ENCODE results near the gene OR52D1.

OR52D1 gene

GRCh38 chr11:5488385-5488784, at the start of gene OR52D1:
TSS of gene OR52D1 (plus strand) at chr11:5488685. CDS start at chr11:5488707, 22 bp downstream.
- intact Hi-C loops (cut with DNase I): no loop called here

GRCh38 chr11:5441414-5441813, 47.1 kb upstream of the OR52D1 start, which contains the start of gene OR51I1:
TSS of gene OR51I1 (minus strand) at chr11:5441514. CDS start at chr11:5441514, 0 bp downstream.
- intact Hi-C loops (cut with DNase I): no loop called here
- DNase-seq: no peak

More at GRCh38 chr11:5488385-5488784, at the start of gene OR52D1:
- no peak for DNase-seq

- intact Hi-C loops (cut with DNase I): no loop called here
- no peak for DNase-seq
Observed at GRCh38 chr11:5443835-5444393, 44.6 kb upstream of the OR52D1 start.

- no peak for DNase-seq
- intact Hi-C loops (cut with DNase I): no loop called here
Observed at GRCh38 chr11:5449023-5449422, 39.5 kb upstream of the OR52D1 start, which contains the start of gene OR51I2. TSS of gene OR51I2 (plus strand) at chr11:5449323. CDS start at chr11:5453489, 4,166 bp downstream.

GRCh38 chr11:5449432-5449831, 39.1 kb upstream of the OR52D1 start:
- no peak for DNase-seq
- intact Hi-C loops (cut with DNase I): no loop called here

- peak in 2 of 10 donors; percentile 57 to 71 for DNase-seq
- intact Hi-C loops (cut with DNase I): no loop called here
Observed at GRCh38 chr11:5460983-5461621, 27.4 kb upstream of the OR52D1 start.

GRCh38 chr11:5467527-5467926, 21.0 kb upstream of the OR52D1 start:
- no peak for DNase-seq
- intact Hi-C loops (cut with DNase I): no loop called here

GRCh38 chr11:5473921-5474320, 14.6 kb upstream of the OR52D1 start:
- intact Hi-C loops (cut with DNase I): no loop called here
- no peak for DNase-seq

GRCh38 chr11:5476186-5476819, 12.2 kb upstream of the OR52D1 start:
- intact Hi-C loops (cut with DNase I): loop anchor here (1.0 kb wide), 1 partner anchor 332 kb away; the partner anchor contains the start of gene OR52N2
- peak in 3 of 10 donors; percentile 7 to 35 (median 28) for DNase-seq

GRCh38 chr11:5486003-5486402, 2.5 kb upstream of the OR52D1 start:
- no peak for DNase-seq
- intact Hi-C loops (cut with DNase I): no loop called here

GRCh38 chr11:5486421-5486820, 2.1 kb upstream of the OR52D1 start:
- intact Hi-C loops (cut with DNase I): no loop called here

GRCh38 chr11:5488798-5489399, 414 bp downstream of the OR52D1 start:
- intact Hi-C loops (cut with DNase I): no loop called here

More at GRCh38 chr11:5486421-5486820, 2.1 kb upstream of the OR52D1 start:
- no peak for DNase-seq

GRCh38 chr11:5489576-5490357, 1.3 kb downstream of the OR52D1 start:
- no peak for DNase-seq
- intact Hi-C loops (cut with DNase I): no loop called here

More at GRCh38 chr11:5488798-5489399, 414 bp downstream of the OR52D1 start:
- no peak for DNase-seq

GRCh38 chr11:5499671-5500070, 11.2 kb downstream of the OR52D1 start:
- DNase-seq: no peak
- intact Hi-C loops (cut with DNase I): no loop called here

GRCh38 chr11:5500393-5500801, 11.9 kb downstream of the OR52D1 start:
- intact Hi-C loops (cut with DNase I): no loop called here
- DNase-seq: no peak

GRCh38 chr11:5504403-5504921, 16.0 kb downstream of the OR52D1 start:
- DNase-seq: no peak
- intact Hi-C loops (cut with DNase I): no loop called here

- intact Hi-C loops (cut with DNase I): no loop called here
- DNase-seq: no peak
Observed at GRCh38 chr11:5505363-5506048, 17.0 kb downstream of the OR52D1 start.

GRCh38 chr11:5507177-5507932, 18.9 kb downstream of the OR52D1 start:
- intact Hi-C loops (cut with DNase I): no loop called here
- DNase-seq: no peak

GRCh38 chr11:5507933-5508305, 19.4 kb downstream of the OR52D1 start:
- intact Hi-C loops (cut with DNase I): no loop called here
- no peak for DNase-seq
